ENCODE data around the gene CAMTA1.

CAMTA1 gene

DNA sequence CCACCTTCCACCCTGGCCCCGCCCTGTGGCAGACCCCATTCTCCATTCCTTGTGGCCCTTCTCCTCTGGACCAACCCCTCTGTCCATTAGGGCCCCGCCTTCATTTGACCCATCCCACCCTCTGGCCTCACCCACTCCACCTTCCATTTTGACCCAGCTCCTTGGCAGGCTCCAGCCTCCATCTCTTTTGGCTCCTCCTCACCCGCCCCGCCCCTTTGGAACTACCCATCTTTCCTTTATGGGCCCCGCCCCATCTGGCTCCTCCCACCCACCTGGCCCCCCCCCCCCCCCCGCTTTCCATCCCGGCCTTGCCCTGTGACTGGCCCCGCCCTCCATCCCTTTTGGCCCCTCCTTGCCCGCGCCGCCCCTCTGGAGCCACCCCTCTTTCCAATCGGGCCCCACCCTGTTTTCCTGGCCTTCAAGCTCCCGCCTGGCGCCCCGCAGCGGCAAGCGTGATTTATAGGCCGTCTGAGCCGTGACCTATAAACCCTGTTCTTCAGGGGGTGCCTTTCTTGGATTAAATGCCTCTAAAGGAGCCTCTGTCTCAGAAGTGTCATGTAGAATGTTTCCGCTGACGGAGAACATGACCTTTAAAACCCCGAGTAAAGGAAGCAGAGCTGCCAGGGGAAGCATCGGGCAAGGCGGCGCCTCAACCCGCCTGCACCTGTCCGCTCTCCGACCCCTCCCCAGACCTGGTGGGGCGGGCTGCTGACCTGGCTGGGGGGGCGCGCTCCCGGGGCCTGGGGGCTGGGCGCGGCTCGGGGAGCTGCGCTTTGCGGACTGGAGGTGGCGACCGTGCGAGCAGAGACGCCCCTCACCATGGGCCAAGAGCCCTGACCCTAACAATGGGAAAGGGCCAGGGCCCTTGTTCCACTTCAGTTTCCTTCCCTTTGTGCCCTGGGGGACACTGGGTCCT lies 178.0 kb downstream of the CAMTA1 start:
- WGBS = 2% methylated on average over 38 of the region's 41 CpGs
- no peaks in the 10 kb centered on the region for H3K9me3 ChIP-seq (ENCODE audit: insufficient read depth, low read depth, low read length)
- H3K36me3 ChIP-seq (ENCODE audit: insufficient read depth, low read length) = no peaks in the 10 kb centered on the region
- H3K27me3 ChIP-seq (ENCODE audit: insufficient read depth, low read length) = no peaks in the 10 kb centered on the region
- peak overlapping the region; percentile 25; the same call in 1 of the 2 replicates for H3K9ac ChIP-seq (ENCODE audit: low read depth, low read length)
- peak overlapping the region; percentile 71; the same call in 1 of the 2 replicates for H3K27ac ChIP-seq (ENCODE audit: low read depth, low read length)
- peaks cover 10% of the 10 kb centered on the region; the same call in 1 of the 2 replicates for H3K4me1 ChIP-seq (ENCODE audit: insufficient read depth, low read length)
- peak overlapping the region; percentile 68 for H3K4me3 ChIP-seq (ENCODE audit: low read length)

DNA sequence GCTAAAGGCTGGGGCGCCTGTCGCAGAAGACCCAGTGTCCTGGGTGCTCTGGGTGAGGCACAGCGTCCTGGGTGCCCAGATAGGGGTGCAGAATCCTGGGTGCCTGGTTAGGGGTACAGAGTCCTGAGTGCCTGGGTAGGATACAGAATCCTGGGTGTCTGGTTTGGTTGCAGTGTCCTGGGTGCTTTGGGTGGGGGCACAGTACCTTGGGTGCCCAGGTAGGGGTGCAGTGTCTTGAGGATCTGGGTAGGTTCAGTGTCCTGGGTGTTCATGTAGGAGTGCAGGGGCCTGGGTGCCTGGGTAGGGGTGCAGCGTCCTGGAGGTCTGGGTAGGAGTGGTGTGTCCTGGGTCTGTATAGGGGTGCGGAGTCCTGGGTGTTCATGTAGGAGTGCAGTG lies 178.7 kb downstream of the CAMTA1 start:
- Histone ChIP-seq H3K9ac (ENCODE audit: low read depth, low read length) (peak overlapping the region; percentile 25; the same call in 1 of the 2 replicates), H3K36me3 (ENCODE audit: insufficient read depth, low read length) (no peaks in the 10 kb centered on the region), H3K4me1 (ENCODE audit: insufficient read depth, low read length) (peaks cover 10% of the 10 kb centered on the region; the same call in 1 of the 2 replicates), H3K27me3 (ENCODE audit: insufficient read depth, low read length) (no peaks in the 10 kb centered on the region), H3K27ac (ENCODE audit: low read depth, low read length) (peak overlapping the region; percentile 71; the same call in 1 of the 2 replicates), H3K9me3 (ENCODE audit: insufficient read depth, low read depth, low read length) (no peaks in the 10 kb centered on the region), H3K4me3 (ENCODE audit: low read length) (peak overlapping the region; percentile 68)
- 85% methylated on average over 5 of the region's 5 CpGs for WGBS

DNA sequence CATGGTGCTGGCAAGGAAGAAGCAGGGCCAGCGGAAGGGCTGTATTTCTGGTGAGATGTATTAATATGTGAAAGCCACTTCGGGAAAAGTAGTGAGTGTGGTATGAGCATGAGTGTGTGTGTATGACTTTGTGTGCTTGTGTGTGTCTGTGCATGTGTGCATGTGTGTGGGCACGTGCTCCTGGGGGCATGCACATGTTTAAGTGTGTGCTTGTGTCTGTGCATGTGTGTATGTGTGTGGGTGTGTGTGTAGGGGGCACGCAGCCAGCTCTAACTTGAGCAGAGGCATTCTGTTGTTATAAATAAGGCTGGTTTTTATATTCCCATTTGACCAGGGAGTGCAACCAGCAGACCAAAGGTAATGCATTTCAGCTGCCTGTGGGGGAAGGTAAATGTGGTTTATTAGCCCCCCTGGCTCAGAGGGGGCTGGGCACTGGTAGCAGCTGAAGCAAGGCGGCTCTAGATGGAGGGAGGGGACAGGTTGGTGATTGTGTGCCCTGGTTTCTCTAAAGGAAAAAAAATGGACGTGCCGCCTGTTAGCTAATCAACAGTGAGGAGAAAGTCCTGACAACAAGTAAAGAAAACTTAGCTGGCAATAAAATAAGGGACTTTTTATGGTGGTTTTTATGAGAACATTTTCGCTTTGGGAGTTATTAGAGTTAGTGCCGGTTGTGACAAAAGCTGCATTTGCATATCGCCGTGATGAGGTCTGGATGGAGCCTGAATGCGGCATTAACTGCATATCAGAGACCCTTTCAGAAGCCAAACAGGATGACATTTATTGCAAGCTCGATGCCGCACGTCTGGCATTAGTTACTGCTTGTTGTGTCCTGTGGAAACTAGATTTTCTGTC lies 180.1 kb downstream of the CAMTA1 start:
- H3K27me3 ChIP-seq (ENCODE audit: insufficient read depth, low read length) = no peaks in the 10 kb centered on the region
- no peak overlapping the region for H3K27ac ChIP-seq (ENCODE audit: low read depth, low read length)
- no peak overlapping the region for H3K9ac ChIP-seq (ENCODE audit: low read depth, low read length)
- no peak overlapping the region for H3K4me3 ChIP-seq (ENCODE audit: low read length)
- no peaks in the 10 kb centered on the region for H3K9me3 ChIP-seq (ENCODE audit: insufficient read depth, low read depth, low read length)
- 82% methylated on average over 15 of the region's 15 CpGs for WGBS
- H3K4me1 ChIP-seq (ENCODE audit: insufficient read depth, low read length) = peaks cover 10% of the 10 kb centered on the region; the same call in 1 of the 2 replicates
- H3K36me3 ChIP-seq (ENCODE audit: insufficient read depth, low read length) = no peaks in the 10 kb centered on the region

DNA sequence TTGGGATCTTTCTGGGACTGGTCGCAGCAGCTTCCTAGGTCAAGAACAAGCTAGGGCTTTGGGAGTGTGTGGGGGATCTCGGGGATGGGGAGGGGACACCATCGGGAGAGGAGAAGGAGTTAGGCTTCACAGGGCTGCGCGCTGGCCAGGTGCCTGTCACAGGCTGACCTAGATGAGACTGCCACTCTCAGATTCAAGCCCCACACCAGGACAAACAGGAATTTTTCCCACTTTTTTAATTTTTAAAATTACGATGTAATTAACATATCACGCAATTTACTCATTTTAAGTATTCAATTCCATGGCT lies 180.6 kb downstream of the CAMTA1 start:
- Histone ChIP-seq H3K27ac (ENCODE audit: low read depth, low read length) (no peak overlapping the region), H3K9ac (ENCODE audit: low read depth, low read length) (no peak overlapping the region), H3K27me3 (ENCODE audit: insufficient read depth, low read length) (no peaks in the 10 kb centered on the region), H3K4me1 (ENCODE audit: insufficient read depth, low read length) (peaks cover 10% of the 10 kb centered on the region; the same call in 1 of the 2 replicates), H3K4me3 (ENCODE audit: low read length) (no peak overlapping the region), H3K36me3 (ENCODE audit: insufficient read depth, low read length) (no peaks in the 10 kb centered on the region), H3K9me3 (ENCODE audit: insufficient read depth, low read depth, low read length) (no peaks in the 10 kb centered on the region)
- 92% methylated on average over 7 of the region's 7 CpGs for WGBS

GRCh38 chr1:6966326-6966725 lies 181.1 kb downstream of the CAMTA1 start:
- Histone ChIP-seq H3K4me1 (ENCODE audit: insufficient read depth, low read length) (peaks cover 7% of the 10 kb centered on the region; the same call in 1 of the 2 replicates), H3K27ac (ENCODE audit: low read depth, low read length) (no peak overlapping the region), H3K4me3 (ENCODE audit: low read length) (no peak overlapping the region), H3K27me3 (ENCODE audit: insufficient read depth, low read length) (no peaks in the 10 kb centered on the region), H3K9me3 (ENCODE audit: insufficient read depth, low read depth, low read length) (no peaks in the 10 kb centered on the region), H3K9ac (ENCODE audit: low read depth, low read length) (no peak overlapping the region), H3K36me3 (ENCODE audit: insufficient read depth, low read length) (no peaks in the 10 kb centered on the region)
- 96% methylated on average over 5 of the region's 5 CpGs for WGBS

GRCh38 chr1:6967431-6968111 lies 182.3 kb downstream of the CAMTA1 start:
- no peak overlapping the region for H3K27ac ChIP-seq (ENCODE audit: low read depth, low read length)
- no peaks in the 10 kb centered on the region for H3K9me3 ChIP-seq (ENCODE audit: insufficient read depth, low read depth, low read length)
- H3K4me3 ChIP-seq (ENCODE audit: low read length) = no peak overlapping the region
- WGBS = 82% methylated on average over 8 of the region's 8 CpGs
- H3K27me3 ChIP-seq (ENCODE audit: insufficient read depth, low read length) = no peaks in the 10 kb centered on the region
- peaks cover 3% of the 10 kb centered on the region; the same call in 1 of the 2 replicates for H3K4me1 ChIP-seq (ENCODE audit: insufficient read depth, low read length)
- H3K36me3 ChIP-seq (ENCODE audit: insufficient read depth, low read length) = no peaks in the 10 kb centered on the region
- no peak overlapping the region for H3K9ac ChIP-seq (ENCODE audit: low read depth, low read length)

GRCh38 chr1:6969106-6969505 lies 183.9 kb downstream of the CAMTA1 start:
- no peaks in the 10 kb centered on the region for H3K27me3 ChIP-seq (ENCODE audit: insufficient read depth, low read length)

DNA sequence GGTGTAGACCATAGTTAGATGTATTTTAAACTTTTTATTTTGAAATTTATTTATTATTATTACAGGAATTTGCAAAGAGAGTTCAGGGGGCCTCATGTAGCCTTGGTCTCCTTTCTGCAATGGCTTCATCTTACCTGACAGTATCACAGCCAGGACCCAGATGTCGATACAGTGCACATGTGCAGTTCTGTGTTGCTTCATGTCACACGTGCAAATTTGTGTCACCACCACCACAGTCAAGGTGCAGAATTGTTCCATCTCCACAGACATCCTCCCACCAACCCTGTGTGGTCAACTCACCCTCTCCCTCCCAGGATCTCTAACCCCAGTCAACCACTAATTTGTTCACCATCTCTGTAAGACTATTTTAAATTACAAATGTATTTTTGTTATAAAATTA lies 184.5 kb downstream of the CAMTA1 start:
- H3K27me3 ChIP-seq (ENCODE audit: insufficient read depth, low read length) = no peaks in the 10 kb centered on the region
- no peak overlapping the region for H3K27ac ChIP-seq (ENCODE audit: low read depth, low read length)
- 93% methylated on average over 2 of the region's 2 CpGs for WGBS
- H3K4me1 ChIP-seq (ENCODE audit: insufficient read depth, low read length) = peaks cover 3% of the 10 kb centered on the region; the same call in 1 of the 2 replicates
- H3K36me3 ChIP-seq (ENCODE audit: insufficient read depth, low read length) = no peaks in the 10 kb centered on the region
- H3K4me3 ChIP-seq (ENCODE audit: low read length) = no peak overlapping the region
- H3K9ac ChIP-seq (ENCODE audit: low read depth, low read length) = no peak overlapping the region
- no peaks in the 10 kb centered on the region for H3K9me3 ChIP-seq (ENCODE audit: insufficient read depth, low read depth, low read length)

More at GRCh38 chr1:6969106-6969505, 183.9 kb downstream of the CAMTA1 start:
- H3K36me3 ChIP-seq (ENCODE audit: insufficient read depth, low read length) = no peaks in the 10 kb centered on the region
- H3K9ac ChIP-seq (ENCODE audit: low read depth, low read length) = no peak overlapping the region
- peaks cover 3% of the 10 kb centered on the region; the same call in 1 of the 2 replicates for H3K4me1 ChIP-seq (ENCODE audit: insufficient read depth, low read length)
- no peaks in the 10 kb centered on the region for H3K9me3 ChIP-seq (ENCODE audit: insufficient read depth, low read depth, low read length)
- WGBS = 93% methylated on average over 13 of the region's 13 CpGs
- H3K27ac ChIP-seq (ENCODE audit: low read depth, low read length) = no peak overlapping the region
- H3K4me3 ChIP-seq (ENCODE audit: low read length) = no peak overlapping the region

DNA sequence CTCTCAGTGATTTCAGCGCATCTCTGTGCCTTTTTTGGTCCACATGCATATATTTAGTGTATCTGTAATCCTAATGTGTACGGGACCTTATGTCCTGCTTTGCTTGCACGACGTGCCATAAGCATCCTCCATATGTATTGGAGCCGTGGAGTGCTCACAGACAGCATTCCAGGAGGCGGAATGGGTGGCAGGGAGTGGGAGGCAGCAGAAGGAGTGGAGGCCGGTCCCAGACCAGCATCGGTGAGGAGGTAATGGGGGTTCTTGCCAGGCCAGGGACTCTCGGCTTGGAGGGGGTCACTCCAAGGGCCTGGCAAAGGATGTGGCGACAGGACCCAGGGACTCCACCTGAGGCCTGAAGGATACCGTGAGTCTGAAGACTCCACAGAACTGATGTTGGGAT lies 185.0 kb downstream of the CAMTA1 start:
- H3K9ac ChIP-seq (ENCODE audit: low read depth, low read length) = no peak overlapping the region
- H3K27me3 ChIP-seq (ENCODE audit: insufficient read depth, low read length) = no peaks in the 10 kb centered on the region
- H3K36me3 ChIP-seq (ENCODE audit: insufficient read depth, low read length) = no peaks in the 10 kb centered on the region
- WGBS = 92% methylated on average over 11 of the region's 11 CpGs
- peaks cover 3% of the 10 kb centered on the region; the same call in 1 of the 2 replicates for H3K4me1 ChIP-seq (ENCODE audit: insufficient read depth, low read length)
- H3K27ac ChIP-seq (ENCODE audit: low read depth, low read length) = no peak overlapping the region
- no peak overlapping the region for H3K4me3 ChIP-seq (ENCODE audit: low read length)
- H3K9me3 ChIP-seq (ENCODE audit: insufficient read depth, low read depth, low read length) = no peaks in the 10 kb centered on the region

DNA sequence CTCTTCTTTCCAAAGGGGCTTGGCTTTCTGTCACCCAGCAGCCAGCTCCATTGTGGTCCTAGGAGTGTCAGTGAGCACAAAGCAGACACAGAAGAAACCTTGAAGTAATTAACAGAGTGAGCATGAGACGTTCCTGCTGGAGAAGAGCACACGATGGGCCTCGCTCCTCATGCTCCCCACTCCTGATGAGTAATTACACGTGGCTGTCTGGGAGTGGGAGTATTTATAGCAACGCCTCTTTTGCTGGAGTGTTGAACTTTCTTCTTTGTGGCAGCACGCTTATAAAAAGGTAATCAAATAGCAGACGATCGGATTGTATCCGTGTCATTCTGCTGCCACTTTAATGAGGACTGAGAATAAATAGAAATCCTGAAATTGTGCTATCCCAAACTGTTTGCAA lies 185.8 kb downstream of the CAMTA1 start:
- 88% methylated on average over 9 of the region's 9 CpGs for WGBS
- Histone ChIP-seq H3K4me1 (ENCODE audit: insufficient read depth, low read length) (no peaks in the 10 kb centered on the region), H3K27ac (ENCODE audit: low read depth, low read length) (no peak overlapping the region), H3K9me3 (ENCODE audit: insufficient read depth, low read depth, low read length) (0 out of 2 replicates have a peak, but pooled peaks cover under 1% of the 10 kb centered on the region), H3K9ac (ENCODE audit: low read depth, low read length) (no peak overlapping the region), H3K27me3 (ENCODE audit: insufficient read depth, low read length) (no peaks in the 10 kb centered on the region), H3K4me3 (ENCODE audit: low read length) (no peak overlapping the region), H3K36me3 (ENCODE audit: insufficient read depth, low read length) (no peaks in the 10 kb centered on the region)
